OCI-LY3 (cell line): ENCODE measurements around the gene TRAF3.

Experiments used
- CTCF ChIP-seq: fragments of 200-600, 300-600 bp; sonication (generic); IDR thresholded peaks from 2 replicates; pipeline ENCODE4 v1.5.1; 2014; ENCODE audit warnings: antibody characterized with exemption, low read length, low read depth
- EZH2phosphoT487 ChIP-seq: fragments of 200-600 bp; shearing (Covaris generic); IDR thresholded peaks from 2 replicates; pipeline ENCODE4 v1.6.1; 2018; ENCODE audit warnings: antibody characterized with exemption, mixed run types, low read depth

DNA sequence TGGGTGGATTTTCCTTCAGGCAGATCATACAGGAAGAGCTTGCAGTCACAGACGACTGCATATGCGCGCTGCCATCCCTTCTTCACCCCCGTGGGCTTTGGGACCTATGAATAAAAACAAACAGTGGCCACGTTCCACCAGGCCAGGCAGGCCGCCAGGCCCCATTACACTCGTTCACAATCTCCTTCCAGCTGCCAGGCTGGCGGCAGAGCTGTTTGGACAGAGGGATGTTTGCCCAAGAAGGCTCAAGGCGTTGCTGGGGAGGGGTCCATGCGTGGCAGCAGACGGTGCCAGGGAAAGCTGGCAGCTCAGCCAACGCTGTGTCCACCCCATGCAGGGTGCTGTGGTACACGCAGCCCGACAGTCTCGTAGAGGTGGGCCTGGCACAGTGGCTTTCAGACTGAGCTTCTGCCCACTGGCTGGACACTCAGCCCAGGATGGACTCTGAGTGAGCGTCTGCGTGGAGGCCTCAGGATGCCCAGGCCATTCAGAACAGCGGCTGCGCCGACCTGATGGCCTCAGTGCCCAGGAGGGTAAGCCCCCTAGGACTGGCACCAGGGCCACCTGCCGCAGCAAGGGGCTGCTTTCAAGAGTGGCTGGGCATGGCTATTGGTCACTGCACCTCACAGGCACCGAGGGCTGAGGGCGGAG, 172.7 kb downstream of the TRAF3 start:
- TF ChIP-seq CTCF, result no peak
- no peak for TF ChIP-seq EZH2phosphoT487
